ENCODE data around the gene ENTHD1. TPM values are rescaled to one million over a fixed set of nuclear protein-coding genes. Genes with fewer than 3 reads are reported as not detected.

Gene ENTHD1
- total RNA-seq, 1 experiment from 2014 or later = not detected

GRCh38 chr22:39705386-39705785 lies 188.2 kb downstream of the ENTHD1 start:
- Histone ChIP-seq H3K4me3 (ENCODE audit: low read depth, low read length) (no peak overlapping the region), H3K9me3 (no peaks in the 10 kb centered on the region), H3K27me3 (replicated peaks; ENCODE audit: control insufficient read depth, insufficient read depth, low read length) (no peaks in the 10 kb centered on the region), H3K4me1 (no peaks in the 10 kb centered on the region), H3K36me3 (ENCODE audit: control insufficient read depth, insufficient read depth, low read length) (no peaks in the 10 kb centered on the region)
- Mint-ChIP-seq H3K9me3 (ENCODE audit: unreplicated experiment) (no peaks in the 10 kb centered on the region), H3K36me3 (ENCODE audit: insufficient read depth, unreplicated experiment) (no peaks in the 10 kb centered on the region), H3K4me3 (ENCODE audit: unreplicated experiment) (no peak overlapping the region), H3K4me1 (ENCODE audit: low read depth, unreplicated experiment) (no peaks in the 10 kb centered on the region), H3K27me3 (ENCODE audit: insufficient read depth, unreplicated experiment) (peaks cover 3% of the 10 kb centered on the region), H3K27ac (ENCODE audit: unreplicated experiment) (no peak overlapping the region)
- no TSS peak for BruUV-seq (replicated peaks)
- ChIA-PET POLR2A (no interaction called here), CTCF (no interaction called here)
- intact Hi-C loops (cut with micrococcal nuclease; ENCODE audit: unreplicated experiment) = no loop called here
- TF ChIP-seq, protein P1, sequence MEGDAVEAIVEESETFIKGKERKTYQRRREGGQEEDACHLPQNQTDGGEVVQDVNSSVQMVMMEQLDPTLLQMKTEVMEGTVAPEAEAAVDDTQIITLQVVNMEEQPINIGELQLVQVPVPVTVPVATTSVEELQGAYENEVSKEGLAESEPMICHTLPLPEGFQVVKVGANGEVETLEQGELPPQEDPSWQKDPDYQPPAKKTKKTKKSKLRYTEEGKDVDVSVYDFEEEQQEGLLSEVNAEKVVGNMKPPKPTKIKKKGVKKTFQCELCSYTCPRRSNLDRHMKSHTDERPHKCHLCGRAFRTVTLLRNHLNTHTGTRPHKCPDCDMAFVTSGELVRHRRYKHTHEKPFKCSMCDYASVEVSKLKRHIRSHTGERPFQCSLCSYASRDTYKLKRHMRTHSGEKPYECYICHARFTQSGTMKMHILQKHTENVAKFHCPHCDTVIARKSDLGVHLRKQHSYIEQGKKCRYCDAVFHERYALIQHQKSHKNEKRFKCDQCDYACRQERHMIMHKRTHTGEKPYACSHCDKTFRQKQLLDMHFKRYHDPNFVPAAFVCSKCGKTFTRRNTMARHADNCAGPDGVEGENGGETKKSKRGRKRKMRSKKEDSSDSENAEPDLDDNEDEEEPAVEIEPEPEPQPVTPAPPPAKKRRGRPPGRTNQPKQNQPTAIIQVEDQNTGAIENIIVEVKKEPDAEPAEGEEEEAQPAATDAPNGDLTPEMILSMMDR (IDR thresholded peaks at IDR 0.05; ENCODE audit: insufficient read depth in 1 of 2, low read depth in 1 of 2, low read length in 1 of 2, severe bottlenecking in 1 of 2, unreplicated experiment in 1 of 2) = no peak
- no peak for DNase-seq

- no peaks in the 10 kb centered on the region for H3K36me3 Mint-ChIP-seq (ENCODE audit: insufficient read depth, unreplicated experiment)
- H3K27me3 ChIP-seq (replicated peaks; ENCODE audit: control insufficient read depth, insufficient read depth, low read length) = no peaks in the 10 kb centered on the region
- H3K4me3 Mint-ChIP-seq (ENCODE audit: unreplicated experiment) = no peak overlapping the region
- no peak overlapping the region for H3K27ac Mint-ChIP-seq (ENCODE audit: unreplicated experiment)
- no peaks in the 10 kb centered on the region for H3K4me1 Mint-ChIP-seq (ENCODE audit: low read depth, unreplicated experiment)
- H3K27me3 Mint-ChIP-seq (ENCODE audit: insufficient read depth, unreplicated experiment) = no peaks in the 10 kb centered on the region
- H3K4me1 ChIP-seq = no peaks in the 10 kb centered on the region
- H3K36me3 ChIP-seq (ENCODE audit: control insufficient read depth, insufficient read depth, low read length) = no peaks in the 10 kb centered on the region
- intact Hi-C loops (cut with micrococcal nuclease; ENCODE audit: unreplicated experiment) = no loop called here
- no peaks in the 10 kb centered on the region for H3K9me3 Mint-ChIP-seq (ENCODE audit: unreplicated experiment)
- DNase-seq = no peak
- POLR2A ChIA-PET = no interaction called here
- TF ChIP-seq, protein P1 (IDR thresholded peaks at IDR 0.05; ENCODE audit: insufficient read depth in 1 of 2, low read depth in 1 of 2, low read length in 1 of 2, severe bottlenecking in 1 of 2, unreplicated experiment in 1 of 2) = no peak
- CTCF ChIA-PET = no interaction called here
- H3K9me3 ChIP-seq = no peaks in the 10 kb centered on the region
- no peak overlapping the region for H3K4me3 ChIP-seq (ENCODE audit: low read depth, low read length)
- no TSS peak for BruUV-seq (replicated peaks)
Observed at GRCh38 chr22:39703928-39704639, 189.5 kb downstream of the ENTHD1 start.

DNA sequence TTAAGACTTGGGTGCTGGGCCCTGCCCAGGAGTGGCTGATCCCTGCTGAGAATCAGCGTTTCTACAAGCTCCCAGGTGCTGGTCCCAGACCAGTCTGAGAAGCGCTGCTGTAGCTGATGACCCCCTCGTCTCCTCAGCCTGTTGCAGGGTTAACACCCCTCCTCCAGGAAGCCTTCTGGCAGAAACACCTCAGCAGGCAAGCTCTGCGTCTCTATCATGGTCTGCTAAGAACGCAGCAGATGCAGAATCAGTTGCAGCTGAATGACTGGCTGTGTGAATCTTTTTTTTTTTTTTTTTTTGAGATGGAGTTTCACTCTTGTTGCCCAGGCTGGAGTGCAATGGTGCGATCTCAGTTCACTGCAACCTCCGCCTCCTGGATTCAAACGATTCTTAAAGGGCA lies 190.5 kb downstream of the ENTHD1 start:
- BruUV-seq (replicated peaks) = no TSS peak
- Histone ChIP-seq H3K4me3 (ENCODE audit: low read depth, low read length) (no peak overlapping the region), H3K36me3 (ENCODE audit: control insufficient read depth, insufficient read depth, low read length) (no peaks in the 10 kb centered on the region), H3K4me1 (no peaks in the 10 kb centered on the region), H3K27me3 (replicated peaks; ENCODE audit: control insufficient read depth, insufficient read depth, low read length) (no peaks in the 10 kb centered on the region), H3K9me3 (no peaks in the 10 kb centered on the region)
- H3K4me3 Mint-ChIP-seq (ENCODE audit: unreplicated experiment) = no peak overlapping the region
- intact Hi-C loops (cut with micrococcal nuclease; ENCODE audit: unreplicated experiment) = no loop called here
- ChIA-PET CTCF (no interaction called here), POLR2A (no interaction called here)
- H3K9me3 Mint-ChIP-seq (ENCODE audit: unreplicated experiment) = no peaks in the 10 kb centered on the region
- TF ChIP-seq, protein P1 (IDR thresholded peaks at IDR 0.05; ENCODE audit: insufficient read depth in 1 of 2, low read depth in 1 of 2, low read length in 1 of 2, severe bottlenecking in 1 of 2, unreplicated experiment in 1 of 2) = no peak
- no peaks in the 10 kb centered on the region for H3K27me3 Mint-ChIP-seq (ENCODE audit: insufficient read depth, unreplicated experiment)
- no peaks in the 10 kb centered on the region for H3K4me1 Mint-ChIP-seq (ENCODE audit: low read depth, unreplicated experiment)
- DNase-seq = no peak
- no peak overlapping the region for H3K27ac Mint-ChIP-seq (ENCODE audit: unreplicated experiment)
- no peaks in the 10 kb centered on the region for H3K36me3 Mint-ChIP-seq (ENCODE audit: insufficient read depth, unreplicated experiment)

All from Caco-2 (cell line).